ENCODE results near the gene NT5DC1. TPM values are rescaled to one million over a fixed set of nuclear protein-coding genes. Genes with fewer than 3 reads are reported as not detected.

Gene NT5DC1
- total and polyA plus RNA-seq, 10 donors, result 7.4 to 47.5 (median 13.6) TPM

DNA sequence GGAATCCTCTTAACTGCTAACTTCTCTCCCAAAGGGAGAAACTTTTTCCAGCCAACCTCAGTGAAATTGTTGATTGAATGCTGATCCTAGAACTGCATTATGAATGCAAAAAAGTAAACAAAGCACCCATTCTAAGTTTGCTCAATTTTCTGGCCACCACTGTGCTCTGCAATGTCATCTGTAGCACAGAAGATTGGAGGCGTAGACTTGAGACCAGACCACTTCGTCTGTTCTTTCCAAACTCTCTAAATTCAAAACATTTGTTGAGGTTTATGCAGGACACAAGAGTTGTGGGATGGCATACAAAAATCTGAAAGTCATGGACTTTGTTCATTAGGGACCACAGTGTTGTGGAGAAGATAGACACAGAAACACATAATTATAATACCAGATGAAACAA lies 190.1 kb downstream of the NT5DC1 start:
- peaks cover 0 to 20% (median 6%) of the 10 kb centered on the region in 6 donors for H3K4me1 ChIP-seq
- intact Hi-C loops (cut with DNase I; ENCODE audit: low total_unique reads), result no loop called here
- no peaks in the 10 kb centered on the region for H3K36me3 ChIP-seq
- H3K4me3 ChIP-seq, result no peak overlapping the region
- TF ChIP-seq POLR2A (IDR thresholded peaks at IDR 0.05), result no peak
- no peak for TF ChIP-seq POLR2AphosphoS5 (IDR thresholded peaks at IDR 0.05)
- TF ChIP-seq, protein P1, sequence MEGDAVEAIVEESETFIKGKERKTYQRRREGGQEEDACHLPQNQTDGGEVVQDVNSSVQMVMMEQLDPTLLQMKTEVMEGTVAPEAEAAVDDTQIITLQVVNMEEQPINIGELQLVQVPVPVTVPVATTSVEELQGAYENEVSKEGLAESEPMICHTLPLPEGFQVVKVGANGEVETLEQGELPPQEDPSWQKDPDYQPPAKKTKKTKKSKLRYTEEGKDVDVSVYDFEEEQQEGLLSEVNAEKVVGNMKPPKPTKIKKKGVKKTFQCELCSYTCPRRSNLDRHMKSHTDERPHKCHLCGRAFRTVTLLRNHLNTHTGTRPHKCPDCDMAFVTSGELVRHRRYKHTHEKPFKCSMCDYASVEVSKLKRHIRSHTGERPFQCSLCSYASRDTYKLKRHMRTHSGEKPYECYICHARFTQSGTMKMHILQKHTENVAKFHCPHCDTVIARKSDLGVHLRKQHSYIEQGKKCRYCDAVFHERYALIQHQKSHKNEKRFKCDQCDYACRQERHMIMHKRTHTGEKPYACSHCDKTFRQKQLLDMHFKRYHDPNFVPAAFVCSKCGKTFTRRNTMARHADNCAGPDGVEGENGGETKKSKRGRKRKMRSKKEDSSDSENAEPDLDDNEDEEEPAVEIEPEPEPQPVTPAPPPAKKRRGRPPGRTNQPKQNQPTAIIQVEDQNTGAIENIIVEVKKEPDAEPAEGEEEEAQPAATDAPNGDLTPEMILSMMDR (IDR thresholded peaks at IDR 0.05 in 8 of 11, conservative IDR thresholded peaks at IDR 0.05 in 3 of 11), result no peak
- no peak for DNase-seq
- H3K9me3 ChIP-seq, result no peaks in the 10 kb centered on the region
- 87 to 96% (median 93%) methylated on average over 2 of the region's 2 CpGs for WGBS, 5 donors
- no peaks in the 10 kb centered on the region for H3K27me3 ChIP-seq (replicated peaks in 1 of 7)
- no peak overlapping the region for H3K27ac ChIP-seq

DNA sequence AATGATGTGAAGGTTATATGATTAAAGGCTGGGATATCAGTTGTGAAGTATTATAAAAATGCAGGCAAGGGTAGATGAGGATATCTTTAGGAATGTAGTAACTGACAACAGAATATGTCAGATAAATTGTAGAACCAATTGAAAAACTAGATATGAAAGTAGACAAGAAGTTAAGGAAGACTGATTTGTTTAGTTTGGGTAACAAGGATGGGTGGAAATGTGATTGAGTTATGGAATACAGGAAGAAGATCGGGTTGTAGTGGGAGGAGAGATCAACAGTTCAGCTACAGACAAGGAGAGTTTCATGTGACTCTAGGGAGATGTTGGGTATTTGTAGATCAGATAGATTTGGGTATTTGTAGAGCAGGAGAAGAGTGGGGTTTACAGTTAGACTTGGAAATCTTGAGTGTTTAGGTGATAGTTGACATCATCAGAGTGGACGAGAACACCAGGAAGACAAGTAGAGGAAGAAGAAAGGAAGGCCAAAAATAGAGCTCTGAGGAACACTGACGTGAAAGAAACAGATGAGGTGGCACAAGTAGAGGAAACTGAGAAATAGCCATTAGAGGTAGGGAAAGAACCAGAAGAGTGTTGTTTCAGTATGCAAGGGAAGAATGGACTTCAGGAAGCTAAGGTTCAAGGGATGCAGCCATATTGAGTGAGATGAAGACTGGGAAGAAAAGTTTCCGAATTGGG lies 191.2 kb downstream of the NT5DC1 start:
- no peak overlapping the region for H3K27ac ChIP-seq
- WGBS, 5 donors, result 53 to 63% (median 54%) methylated on average over 4 of the region's 4 CpGs
- no peaks in the 10 kb centered on the region for H3K9me3 ChIP-seq
- H3K4me3 ChIP-seq, result no peak overlapping the region
- no peak for TF ChIP-seq POLR2A (IDR thresholded peaks at IDR 0.05)
- no peak for TF ChIP-seq POLR2AphosphoS5 (IDR thresholded peaks at IDR 0.05)
- TF ChIP-seq, protein P1 (IDR thresholded peaks at IDR 0.05 in 8 of 11, conservative IDR thresholded peaks at IDR 0.05 in 3 of 11), result no peak
- no peaks in the 10 kb centered on the region for H3K27me3 ChIP-seq (replicated peaks in 1 of 7)
- peaks cover 0 to 17% (median 6%) of the 10 kb centered on the region in 6 donors for H3K4me1 ChIP-seq
- no peaks in the 10 kb centered on the region for H3K36me3 ChIP-seq
- intact Hi-C loops (cut with DNase I; ENCODE audit: low total_unique reads), result no loop called here
- DNase-seq, result no peak

DNA sequence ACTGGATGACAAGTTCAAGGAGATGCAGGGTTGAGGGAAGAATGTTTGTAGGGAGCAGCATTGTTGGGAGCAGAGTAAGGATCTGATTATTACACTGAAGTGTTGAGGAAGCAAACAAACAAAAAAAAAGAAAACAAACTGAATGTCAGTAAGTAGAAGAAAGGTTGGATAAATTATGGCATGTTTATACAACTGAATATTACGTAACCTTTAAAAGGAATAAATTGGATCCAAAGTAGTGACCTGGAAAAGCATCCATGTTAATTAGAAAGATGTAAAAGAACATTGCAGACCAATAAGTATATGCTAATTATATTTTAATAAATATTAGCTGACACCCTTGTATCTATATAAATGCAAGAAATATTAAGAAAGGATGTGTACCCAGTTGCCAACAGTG lies 191.9 kb downstream of the NT5DC1 start:
- Histone ChIP-seq H3K27ac (no peak overlapping the region), H3K4me3 (no peak overlapping the region), H3K36me3 (no peaks in the 10 kb centered on the region), H3K4me1 (peaks cover 0 to 14% (median 6%) of the 10 kb centered on the region in 6 donors), H3K9me3 (peaks cover 0 to 1% (median 0%) of the 10 kb centered on the region in 8 donors), H3K27me3 (replicated peaks in 1 of 7) (no peaks in the 10 kb centered on the region)
- WGBS, 5 donors, result 93 to 100% (median 98%) methylated on average over 1 of the region's 1 CpG
- TF ChIP-seq POLR2A (IDR thresholded peaks at IDR 0.05) (no peak), POLR2AphosphoS5 (IDR thresholded peaks at IDR 0.05) (no peak)
- TF ChIP-seq, protein P1 (IDR thresholded peaks at IDR 0.05 in 8 of 11, conservative IDR thresholded peaks at IDR 0.05 in 3 of 11), result no peak
- intact Hi-C loops (cut with DNase I; ENCODE audit: low total_unique reads), result no loop called here
- DNase-seq, result no peak

GRCh38 chr6:116298273-116298672 lies 197.6 kb downstream of the NT5DC1 start:
- TF ChIP-seq POLR2A (IDR thresholded peaks at IDR 0.05) (no peak), POLR2AphosphoS5 (IDR thresholded peaks at IDR 0.05) (no peak)
- TF ChIP-seq, protein P1 (IDR thresholded peaks at IDR 0.05 in 8 of 11, conservative IDR thresholded peaks at IDR 0.05 in 3 of 11), result no peak
- Histone ChIP-seq H3K27me3 (replicated peaks in 1 of 7) (no peaks in the 10 kb centered on the region), H3K4me1 (peaks cover 0 to 16% (median 3%) of the 10 kb centered on the region in 6 donors), H3K9me3 (peaks cover 5 to 13% (median 10%) of the 10 kb centered on the region in 8 donors), H3K4me3 (no peak overlapping the region), H3K27ac (no peak overlapping the region), H3K36me3 (no peaks in the 10 kb centered on the region)
- DNase-seq, result no peak
- WGBS, 5 donors, result 94 to 97% (median 95%) methylated on average over 3 of the region's 3 CpGs
- intact Hi-C loops (cut with DNase I; ENCODE audit: low total_unique reads), result no loop called here

All from spleen (tissue), 11 donors.